A549 (cell line): Measurements from ENCODE around the gene NIBAN1. TPM values are rescaled to one million over a fixed set of nuclear protein-coding genes. Genes with fewer than 3 reads are reported as not detected.

Experiments
- ATAC-seq, 2 experiments: fragments of 200-7000 bp in 1 of 2; fragments of >200 bp in 1 of 2; cut with Nextera tagmentation in 1 of 2; cut with Tn5 transposase in 1 of 2; 3 replicates each; pipeline versions ENCODE4 v1.8.0 to v1.9.1; 2018 to 2020; ENCODE audit warnings: mild to moderate bottlenecking in 1 of 2, moderate library complexity in 1 of 2
- CTCF ChIA-PET: fragments of 300-600 bp; sonication (Branson Sonifier 250); formaldehyde crosslinking; extraction: SDS; loops from one replicate; lab custom pipeline; 2021; ENCODE audit warnings: antibody characterized with exemption, inconsistent platforms; lab: Yijun Ruan, JAX
- POLR2A ChIA-PET: fragments of 350-600 bp; formaldehyde crosslinking; extraction: SDS; loops from one replicate; lab custom pipeline; 2021; ENCODE audit warnings: antibody characterized with exemption, inconsistent platforms; lab: Yijun Ruan, JAX
- DNase-seq, 2 experiments: peaks; one replicate each; pipeline versions ENCODE4 v3.0.0 to v3.0.0-alpha.2; 2011 to 2016; ENCODE audit warnings: low read depth in 1 of 2, low spot score in 1 of 2
- FAIRE-seq: peaks from 2 replicates; lab custom pipeline; 2011; peaks lifted over from hg19 to GRCh38; lab: Jason Lieb, UNC
- H3K27ac ChIP-seq, 2 experiments: fragments of >200 bp; sonication (Bioruptor Twin); formaldehyde crosslinking; 3 replicates each; pipeline ENCODE4 v1.5.1; 2016 to 2017
- H3K4me1 ChIP-seq: fragments of >200 bp; sonication (Bioruptor Twin); formaldehyde crosslinking; 3 replicates; pipeline ENCODE4 v1.6.1; 2016
- H3K4me2 ChIP-seq: fragments of >200 bp; sonication (Bioruptor Twin); formaldehyde crosslinking; 3 replicates; pipeline ENCODE4 v1.6.1; 2016
- H3K4me3 ChIP-seq: fragments of >200 bp; sonication (Bioruptor Twin); formaldehyde crosslinking; 3 replicates; pipeline ENCODE4 v1.5.1; 2016
- H3K9me3 ChIP-seq: fragments of >200 bp; sonication (Bioruptor Twin); formaldehyde crosslinking; 3 replicates; pipeline ENCODE4 v1.6.1; 2016
- ATOH8 ChIP-seq: fragments of 250-450 bp; sonication (Bioruptor Pico); IDR thresholded peaks from 2 replicates; pipeline ENCODE4 v1.5.0; 2020; ENCODE audit warnings: low read depth, mild to moderate bottlenecking, moderate library complexity
- CBX8 ChIP-seq: fragments of 200-600 bp; sonication (generic); IDR thresholded peaks from 2 replicates; pipeline ENCODE4 v1.6.1; 2016
- CEBPB ChIP-seq, 2 experiments: fragments of >200 bp in 1 of 2; sonication (Bioruptor Twin) in 1 of 2; formaldehyde crosslinking in 1 of 2; IDR thresholded peaks; 2 replicates each; pipeline ENCODE4 v1.6.1; 2012 to 2016
- CTCF ChIP-seq: fragments of >200 bp; sonication (Bioruptor Twin); formaldehyde crosslinking; IDR thresholded peaks from 3 replicates; pipeline ENCODE4 v1.5.1; 2016
- FOSB ChIP-seq: fragments of 250-450 bp; sonication (Bioruptor Pico); IDR thresholded peaks from 2 replicates; pipeline ENCODE4 v1.5.0; 2020; ENCODE audit warnings: mild to moderate bottlenecking, moderate library complexity
- HDAC2 ChIP-seq: fragments of 200-600 bp; sonication (generic); IDR thresholded peaks from 2 replicates; pipeline ENCODE4 v1.6.1; 2016
- HES2 ChIP-seq: fragments of >200 bp; sonication (Bioruptor Twin); formaldehyde crosslinking; IDR thresholded peaks from 2 replicates; pipeline ENCODE4 v1.6.1; 2016
- HOXB5 ChIP-seq: fragments of 250-450 bp; sonication (Bioruptor Pico); IDR thresholded peaks from 2 replicates; pipeline ENCODE4 v1.5.0; 2020; ENCODE audit warnings: mild to moderate bottlenecking, moderate library complexity
- JUNB ChIP-seq: fragments of >200 bp; sonication (Bioruptor Twin); formaldehyde crosslinking; IDR thresholded peaks from 2 replicates; pipeline ENCODE4 v1.6.1; 2016
- PBX3 ChIP-seq: IDR thresholded peaks from 2 replicates; pipeline ENCODE4 v1.6.1; 2012
- POLR2A ChIP-seq: IDR thresholded peaks from 2 replicates; pipeline ENCODE4 v1.6.1; 2012; ENCODE audit warnings: mild to moderate bottlenecking, low read length
- POLR2AphosphoS2 ChIP-seq: conservative IDR thresholded peaks from 2 replicates; pipeline ENCODE4 v1.6.1; 2012; ENCODE audit warnings: low read length, improper control_type of control experiment, inconsistent platforms
- RNF2 ChIP-seq: fragments of 200-600 bp; sonication (generic); IDR thresholded peaks from 2 replicates; pipeline ENCODE4 v1.6.1; 2016; ENCODE audit warnings: low read depth, mild to moderate bottlenecking, antibody characterized with exemption, moderate library complexity, borderline replicate concordance
- SREBF2 ChIP-seq: fragments of 450-650 bp; IDR thresholded peaks from 2 replicates; pipeline ENCODE4 v1.6.1; 2014; ENCODE audit warnings: mild to moderate bottlenecking, moderate library complexity
- USF2 ChIP-seq: fragments of 450-650 bp; IDR thresholded peaks from 2 replicates; pipeline ENCODE4 v1.6.1; 2014; ENCODE audit warnings: antibody characterized with exemption
- ZC3H11A ChIP-seq: fragments of 450-650 bp; IDR thresholded peaks from 2 replicates; pipeline ENCODE4 v1.6.1; 2014; ENCODE audit warnings: antibody characterized with exemption, mild to moderate bottlenecking
- ZFP36 ChIP-seq: fragments of 450-650 bp; IDR thresholded peaks from 2 replicates; pipeline ENCODE4 v1.6.1; 2014; ENCODE audit warnings: borderline replicate concordance; ENCODE audit not compliant: partially characterized antibody
- WGBS: methylation state at CpG from one replicate; pipeline ENCODE4 v1.1.6; 2017; ENCODE audit errors: missing lambda C conversion rate; 5-methylcytosine and 5-hydroxymethylcytosine counted together
- polyA plus RNA-seq, 4 experiments: library from polyadenylated mRNA; depleted of rRNA in 3 of 4; stranded (reverse); fragments of >200 nt; fragmentation: RNase III in 1 of 4; extraction: RNeasy Plus Mini Kit Qiagen cat#74134 plus additional on column Dnase treatment in 1 of 4; gene quantifications; 2 replicates in 3 of 4; 3 replicates in 1 of 4; pipeline ENCODE4 v1.2.3, GENCODE V29; 2011 to 2017
- small RNA-seq, 6 experiments: library from RNA; depleted of rRNA; stranded (forward); fragments of <200 nt; gene quantifications; one replicate each; pipeline ENCODE3, GENCODE V24; 2012

Gene NIBAN1
- polyA plus RNA-seq, 2 of the 4 experiments (the other 2 are of a cell fraction) = 0.35 to 12.7 TPM

- no peak for TF ChIP-seq FOSB (CRISPR knock-in tag)
- no peak for TF ChIP-seq CTCF
- TF ChIP-seq RNF2 = no peak
- TF ChIP-seq ZC3H11A = no peak
- no peak for TF ChIP-seq CBX8
- no peak for TF ChIP-seq CEBPB (IDR thresholded peaks at IDR 0.05)
- no peak for TF ChIP-seq USF2
- TF ChIP-seq ZFP36 = no peak
- no peak for TF ChIP-seq SREBF2
- TF ChIP-seq HDAC2 = no peak
- TF ChIP-seq HES2 = no peak
- TF ChIP-seq JUNB = no peak
- no peak for TF ChIP-seq ATOH8 (CRISPR knock-in tag)
- no peak for TF ChIP-seq HOXB5 (CRISPR knock-in tag)
- no peak for TF ChIP-seq POLR2A
- TF ChIP-seq POLR2AphosphoS2 = no peak
- TF ChIP-seq PBX3 = no peak
- CTCF ChIA-PET = no interaction called here
These were observed 45.9 kb downstream of the NIBAN1 start for GRCh38 chr1:184928394-184928793.

More at GRCh38 chr1:184928394-184928793, 45.9 kb downstream of the NIBAN1 start:
- no peak for ATAC-seq
- POLR2A ChIA-PET = no interaction called here
- no peak for FAIRE-seq
- 51% methylated on average over 2 of the region's 2 CpGs for whole genome bisulfite sequencing
- Histone ChIP-seq H3K27ac (no peak overlapping the region), H3K9me3 (no peaks in the 10 kb centered on the region), H3K4me3 (no peak overlapping the region), H3K4me1 (no peaks in the 10 kb centered on the region), H3K4me2 (no peak overlapping the region)
- DNase-seq = no peak

Small RNAs within 50 kb of the gene (small RNA-seq; reads per million reads assigned to genes)
- 0 to 0.78 (median 0) reads per million in 6 experiments for gene RNA5SP72

Other genes with a start within 250 kb of the NIBAN1 start
- 24.2 and 26.1 TPM in 2 replicates for gene EDEM3, start 219.7 kb downstream of the NIBAN1 start, polyA plus RNA-seq (2011; rRNA removed)
- 10.5 to 11.0 TPM (median 10.6 TPM) in 3 replicates for gene EDEM3, start 219.7 kb downstream of the NIBAN1 start, polyA plus RNA-seq (2017; fragmentation: RNase III; extraction: RNeasy Plus Mini Kit Qiagen cat#74134 plus additional on column Dnase treatment)
- gene RNF2, start 71.0 kb upstream of the NIBAN1 start, polyA plus RNA-seq (2011; rRNA removed) = 38.2 and 39.0 TPM in 2 replicates
- gene RNF2, start 71.0 kb upstream of the NIBAN1 start, polyA plus RNA-seq (2017; fragmentation: RNase III; extraction: RNeasy Plus Mini Kit Qiagen cat#74134 plus additional on column Dnase treatment) = 15.0 to 18.3 TPM (median 16.6 TPM) in 3 replicates
- gene TRMT1L, start 182.4 kb upstream of the NIBAN1 start, polyA plus RNA-seq (2011; rRNA removed) = 45.1 and 52.4 TPM in 2 replicates
- gene TRMT1L, start 182.4 kb upstream of the NIBAN1 start, polyA plus RNA-seq (2017; fragmentation: RNase III; extraction: RNeasy Plus Mini Kit Qiagen cat#74134 plus additional on column Dnase treatment) = 14.9 to 17.3 TPM (median 16.1 TPM) in 3 replicates
- gene SWT1, start 182.7 kb upstream of the NIBAN1 start, polyA plus RNA-seq (2011; rRNA removed) = 2.2 and 2.4 TPM in 2 replicates
- 1.1 to 1.5 TPM (median 1.3 TPM) in 3 replicates for gene SWT1, start 182.7 kb upstream of the NIBAN1 start, polyA plus RNA-seq (2017; fragmentation: RNase III; extraction: RNeasy Plus Mini Kit Qiagen cat#74134 plus additional on column Dnase treatment)